Epithelial cell of esophagus (primary cell): ENCODE measurements around the gene TSC1.
A peak's percentile ranks its signal among the peaks of the same experiment; 100 is the strongest.

Source experiments
- DNase-seq: peaks from one replicate; pipeline ENCODE4 v3.0.0; 2010; ENCODE audit warnings: low read depth
- H3K4me3 ChIP-seq: 2 replicates; pipeline ENCODE4 v1.5.1; 2011; ENCODE audit warnings: mild to moderate bottlenecking, low read length, control low read depth
- TF ChIP-seq, protein P1 (sequence below): IDR thresholded peaks from 2 replicates; pipeline ENCODE4 v1.5.1; 2011; ENCODE audit warnings: low read depth, mild to moderate bottlenecking, low read length, control low read depth, inconsistent platforms; ENCODE audit not compliant: insufficient read depth; ENCODE audit errors: missing control alignments

TSC1 gene

DNA sequence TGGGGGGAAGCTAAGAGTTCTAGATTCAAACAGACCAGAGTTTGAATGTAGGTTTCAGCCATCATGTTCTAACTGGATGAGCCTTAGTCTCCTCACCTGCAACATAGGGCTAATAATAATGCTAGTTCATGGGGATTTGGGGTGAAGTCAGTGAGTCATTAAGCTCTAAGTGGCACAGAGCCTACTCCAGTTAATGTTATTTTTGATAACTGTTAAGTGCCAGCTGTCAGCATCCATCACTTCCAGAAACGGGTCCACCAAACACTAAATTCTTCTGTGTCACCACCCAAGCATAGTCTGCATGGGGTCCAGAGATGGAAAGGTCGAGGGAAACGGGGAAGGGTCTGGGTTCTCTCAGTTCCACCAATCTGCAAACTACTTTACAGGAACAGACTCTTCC, 1.8 kb upstream of the TSC1 start:
- DNase-seq, result peak; percentile 9
- no peak overlapping the region for H3K4me3 ChIP-seq
- TF ChIP-seq, protein P1, sequence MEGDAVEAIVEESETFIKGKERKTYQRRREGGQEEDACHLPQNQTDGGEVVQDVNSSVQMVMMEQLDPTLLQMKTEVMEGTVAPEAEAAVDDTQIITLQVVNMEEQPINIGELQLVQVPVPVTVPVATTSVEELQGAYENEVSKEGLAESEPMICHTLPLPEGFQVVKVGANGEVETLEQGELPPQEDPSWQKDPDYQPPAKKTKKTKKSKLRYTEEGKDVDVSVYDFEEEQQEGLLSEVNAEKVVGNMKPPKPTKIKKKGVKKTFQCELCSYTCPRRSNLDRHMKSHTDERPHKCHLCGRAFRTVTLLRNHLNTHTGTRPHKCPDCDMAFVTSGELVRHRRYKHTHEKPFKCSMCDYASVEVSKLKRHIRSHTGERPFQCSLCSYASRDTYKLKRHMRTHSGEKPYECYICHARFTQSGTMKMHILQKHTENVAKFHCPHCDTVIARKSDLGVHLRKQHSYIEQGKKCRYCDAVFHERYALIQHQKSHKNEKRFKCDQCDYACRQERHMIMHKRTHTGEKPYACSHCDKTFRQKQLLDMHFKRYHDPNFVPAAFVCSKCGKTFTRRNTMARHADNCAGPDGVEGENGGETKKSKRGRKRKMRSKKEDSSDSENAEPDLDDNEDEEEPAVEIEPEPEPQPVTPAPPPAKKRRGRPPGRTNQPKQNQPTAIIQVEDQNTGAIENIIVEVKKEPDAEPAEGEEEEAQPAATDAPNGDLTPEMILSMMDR, result no peak

DNA sequence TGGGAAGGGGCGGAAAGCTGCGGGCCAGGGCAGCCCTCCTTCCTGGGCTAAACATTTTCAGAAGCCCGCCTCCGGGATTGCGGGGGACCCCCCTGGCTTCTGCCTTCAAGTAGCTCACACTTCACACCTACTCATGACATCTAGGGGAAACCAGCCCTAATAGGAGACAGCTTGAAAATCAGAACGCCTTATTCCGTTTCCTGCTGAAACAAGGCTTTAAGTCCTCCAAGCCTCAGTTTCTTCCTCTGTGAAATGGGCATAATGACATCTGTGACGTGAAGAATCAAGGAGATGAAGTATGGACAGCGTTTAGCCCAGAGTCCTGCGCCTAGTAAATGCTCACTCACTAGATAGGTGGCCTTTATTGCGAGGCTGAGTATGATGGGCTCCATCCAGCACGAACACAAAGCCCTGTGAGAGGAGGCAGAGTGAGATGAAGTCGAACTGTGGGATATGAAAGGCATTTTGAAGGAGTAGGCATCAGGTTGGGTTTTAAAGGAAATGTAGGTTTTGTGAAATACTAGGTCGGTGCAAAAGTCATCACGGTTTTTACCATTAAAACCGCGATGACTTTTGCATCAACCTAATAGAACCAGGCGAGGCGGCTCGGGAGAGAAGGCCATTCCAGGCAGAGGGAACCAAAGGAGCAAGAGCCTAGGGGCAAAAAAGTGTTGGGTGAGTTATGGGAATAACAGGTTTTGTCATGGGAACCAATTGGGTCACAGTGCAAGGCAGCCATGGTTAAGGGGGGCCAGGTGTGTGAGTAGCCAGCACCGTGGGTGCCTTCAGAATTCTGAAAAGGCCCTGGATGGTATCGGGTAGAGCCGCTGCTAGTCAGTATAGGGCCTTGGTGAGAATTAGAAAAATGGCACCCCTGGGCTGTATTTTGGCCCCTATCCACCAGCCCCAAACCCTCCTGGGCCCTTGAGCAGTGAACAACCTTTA, 1.0 kb upstream of the TSC1 start:
- TF ChIP-seq, protein P1, result no peak
- DNase-seq, result no peak
- H3K4me3 ChIP-seq, result peak overlapping the region; percentile 62

DNA sequence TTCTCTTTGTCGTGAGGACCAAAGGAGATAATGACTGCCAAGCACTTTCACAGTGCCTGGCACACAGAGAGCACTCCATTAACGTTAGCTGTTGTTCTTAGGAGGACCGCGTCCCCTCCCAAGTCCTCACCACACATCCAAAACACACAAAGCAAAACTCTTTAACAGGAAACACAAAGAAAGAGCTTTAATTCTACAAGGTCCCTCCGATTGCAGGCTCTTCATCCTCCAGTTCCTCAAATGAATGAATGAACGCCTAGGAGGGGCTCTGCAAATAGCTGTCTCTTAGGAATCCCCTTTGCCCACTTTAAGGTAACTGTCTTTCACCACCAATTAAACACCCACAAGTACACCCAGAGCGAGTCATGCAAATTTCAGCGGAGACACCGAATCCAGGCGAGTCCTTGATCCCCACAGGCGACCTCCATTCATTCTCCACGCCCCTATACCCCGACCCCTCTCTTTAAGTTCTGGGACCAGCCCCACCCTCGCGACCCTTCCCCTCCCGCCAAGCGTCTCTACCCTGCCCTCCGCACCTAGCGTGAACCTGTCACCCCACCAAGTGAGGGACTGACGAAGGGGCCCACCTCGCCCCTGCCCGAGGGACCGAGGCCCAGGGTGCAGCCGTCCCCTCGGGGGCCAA, 644 bp downstream of the TSC1 start:
- TF ChIP-seq, protein P1, result no peak
- DNase-seq, result peak; percentile 11
- peak overlapping the region; percentile 96 for H3K4me3 ChIP-seq

DNA sequence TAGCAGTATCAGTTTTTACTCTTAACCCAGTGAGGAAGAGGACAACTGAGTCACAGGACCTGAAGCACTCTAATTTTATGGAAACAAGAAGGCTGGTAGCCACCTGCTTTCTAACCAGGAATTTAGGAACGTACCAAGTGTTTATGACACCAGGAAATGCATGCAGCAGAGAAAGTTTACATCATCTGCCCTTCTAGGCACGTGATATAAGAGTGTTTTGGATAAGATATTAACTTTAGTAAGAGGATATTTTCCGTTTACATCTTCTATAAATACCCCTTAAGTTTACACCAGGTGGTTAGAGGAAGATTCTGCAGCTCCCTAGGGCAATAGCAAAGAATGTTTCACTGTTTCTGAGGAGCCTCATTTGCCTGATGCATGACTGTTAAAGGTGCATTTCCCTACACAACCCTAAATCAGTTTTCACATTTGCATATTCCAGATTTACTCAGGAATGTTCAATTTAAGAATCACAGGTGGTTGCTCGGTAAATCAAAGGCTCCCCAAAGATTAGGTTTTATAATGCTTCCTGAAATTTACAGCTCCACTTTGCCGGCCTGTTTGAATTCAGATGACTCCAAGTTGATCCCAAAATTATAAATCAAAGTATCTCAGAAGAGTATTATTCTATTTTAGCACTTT, 1.8 kb downstream of the TSC1 start:
- DNase-seq, result peak; percentile 18
- TF ChIP-seq, protein P1, result no peak
- H3K4me3 ChIP-seq, result peak overlapping the region; percentile 96

DNA sequence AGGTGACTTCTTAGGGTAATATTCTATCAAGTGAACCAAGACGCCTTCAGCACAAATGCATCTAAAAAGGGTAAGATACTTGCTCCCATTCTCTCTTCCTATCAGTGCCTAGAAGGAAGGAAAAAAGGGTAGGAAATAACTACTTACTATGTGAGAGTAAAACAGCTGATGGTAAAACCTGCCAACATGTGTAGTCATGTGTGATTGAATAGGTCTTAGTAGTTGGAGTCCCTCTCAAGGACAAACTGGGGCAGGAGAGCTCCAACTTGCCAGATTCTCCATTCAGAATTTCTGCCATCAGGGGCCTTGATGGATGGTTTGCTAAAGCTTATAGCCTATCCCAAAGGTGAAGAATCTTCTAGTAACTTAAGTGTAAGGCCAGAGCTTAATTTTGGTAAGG, 5.2 kb downstream of the TSC1 start:
- TF ChIP-seq, protein P1, result no peak
- H3K4me3 ChIP-seq, result no peak overlapping the region
- no peak for DNase-seq

DNA sequence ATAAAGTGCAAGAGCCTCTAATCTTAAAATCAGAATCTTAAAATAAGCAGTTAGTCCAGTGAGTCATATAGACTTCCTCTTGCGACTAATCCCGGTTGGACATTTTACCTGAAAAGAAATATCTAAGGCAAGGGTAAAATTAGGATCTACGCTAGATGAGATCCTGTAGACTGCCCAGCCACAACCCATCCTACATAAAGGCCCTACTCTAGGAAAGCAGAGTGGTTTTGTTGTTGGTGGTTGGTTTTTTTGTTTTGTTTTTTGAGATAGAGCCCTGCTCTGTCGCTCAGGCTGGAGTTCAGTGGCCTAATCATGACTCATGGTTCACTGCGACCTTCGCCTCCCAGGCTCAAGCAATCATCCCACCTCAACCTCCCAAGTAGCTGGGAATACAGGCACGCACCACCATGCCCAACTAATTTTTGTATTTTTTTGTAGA, 6.9 kb downstream of the TSC1 start:
- DNase-seq, result no peak
- TF ChIP-seq, protein P1, result no peak
- H3K4me3 ChIP-seq, result no peak overlapping the region
